Progenitor cell of endocrine pancreas (in vitro differentiated cells): Measurements from ENCODE around the gene TCF12. TPM values are rescaled to one million over a fixed set of nuclear protein-coding genes. Genes with fewer than 3 reads are reported as not detected.
"Not testable (repeated sequence)": the region's sequence is repeated elsewhere in the genome, so short reads cannot be mapped to it uniquely, and the experiment has no call there.

Source experiments
- DNase-seq: peaks from one replicate; pipeline ENCODE4 v3.0.0; 2021; ENCODE audit warnings: low spot score; ENCODE audit not compliant: unreplicated experiment
- H3K27ac Mint-ChIP-seq: 2 replicates; pipeline ENCODE4 v1.8.0; 2021; ENCODE audit warnings: mild to moderate bottlenecking, moderate library complexity, mixed read lengths
- H3K27me3 Mint-ChIP-seq: 2 replicates; pipeline ENCODE4 v1.8.0; 2021; ENCODE audit warnings: mixed read lengths
- H3K36me3 Mint-ChIP-seq: 2 replicates; pipeline ENCODE4 v1.8.0; 2022; ENCODE audit warnings: mixed read lengths; ENCODE audit not compliant: insufficient read depth
- H3K4me1 Mint-ChIP-seq: 2 replicates; pipeline ENCODE4 v1.8.0; 2021; ENCODE audit warnings: low read depth, mixed read lengths
- H3K4me3 Mint-ChIP-seq: 2 replicates; pipeline ENCODE4 v1.8.0; 2021; ENCODE audit warnings: low read depth, mild to moderate bottlenecking, moderate library complexity, mixed read lengths
- H3K9me3 Mint-ChIP-seq: 2 replicates; pipeline ENCODE4 v1.8.0; 2021; ENCODE audit warnings: low read depth, mixed read lengths
- CTCF ChIP-seq: fragments of 200-600 bp; sonication (generic); IDR thresholded peaks from one replicate; pipeline ENCODE4 v1.5.0; 2021; ENCODE audit warnings: antibody characterized with exemption, mild to moderate bottlenecking; ENCODE audit not compliant: unreplicated experiment
- total RNA-seq: library from RNA; stranded (reverse); gene quantifications from 2 replicates; pipeline ENCODE4 v1.2.1, GENCODE V29; 2021

The TCF12 gene
- total RNA-seq, 1 donor from 2014 or later, result 164 TPM

GRCh38 chr15:57150066-57150865 lies 231.8 kb downstream of the TCF12 start:
- H3K27ac Mint-ChIP-seq, result peak overlapping the region; percentile 3
- no peaks in the 10 kb centered on the region for H3K27me3 Mint-ChIP-seq
- no peak for DNase-seq
- H3K9me3 Mint-ChIP-seq, result peaks cover 11% of the 10 kb centered on the region
- peaks cover 30% of the 10 kb centered on the region for H3K36me3 Mint-ChIP-seq
- H3K4me3 Mint-ChIP-seq, result no peak overlapping the region
- peaks cover 3% of the 10 kb centered on the region for H3K4me1 Mint-ChIP-seq
- no peak for TF ChIP-seq CTCF

- not testable (repeated sequence) for H3K27ac Mint-ChIP-seq
Observed at GRCh38 chr15:57150866-57151203, 232.4 kb downstream of the TCF12 start.

GRCh38 chr15:57152133-57152532 lies 233.7 kb downstream of the TCF12 start:
- Mint-ChIP-seq H3K4me3 (no peak overlapping the region), H3K4me1 (no peaks in the 10 kb centered on the region), H3K27me3 (no peaks in the 10 kb centered on the region), H3K9me3 (peaks cover 11% of the 10 kb centered on the region), H3K27ac (no peak overlapping the region), H3K36me3 (peaks cover 30% of the 10 kb centered on the region)
- DNase-seq, result no peak
- TF ChIP-seq CTCF, result no peak

More at GRCh38 chr15:57150866-57151203, 232.4 kb downstream of the TCF12 start:
- peaks cover 11% of the 10 kb centered on the region for H3K9me3 Mint-ChIP-seq
- peaks cover 30% of the 10 kb centered on the region for H3K36me3 Mint-ChIP-seq
- not testable (repeated sequence) for H3K27me3 Mint-ChIP-seq, H3K4me1 Mint-ChIP-seq, H3K4me3 Mint-ChIP-seq, DNase-seq

GRCh38 chr15:57152666-57153539 lies 234.5 kb downstream of the TCF12 start:
- Mint-ChIP-seq H3K27me3 (no peaks in the 10 kb centered on the region), H3K4me3 (no peak overlapping the region), H3K36me3 (peaks cover 30% of the 10 kb centered on the region), H3K9me3 (peaks cover 11% of the 10 kb centered on the region), H3K4me1 (no peaks in the 10 kb centered on the region), H3K27ac (no peak overlapping the region)
- TF ChIP-seq CTCF, result no peak
- DNase-seq, result no peak

- DNase-seq, result no peak
Observed at GRCh38 chr15:57156210-57156884, 237.9 kb downstream of the TCF12 start.

More at GRCh38 chr15:57156210-57156884, 237.9 kb downstream of the TCF12 start:
- no peaks in the 10 kb centered on the region for H3K27me3 Mint-ChIP-seq
- H3K4me3 Mint-ChIP-seq, result no peak overlapping the region
- peaks cover 19% of the 10 kb centered on the region for H3K36me3 Mint-ChIP-seq
- H3K9me3 Mint-ChIP-seq, result peaks cover 11% of the 10 kb centered on the region
- H3K27ac Mint-ChIP-seq, result no peak overlapping the region
- H3K4me1 Mint-ChIP-seq, result peaks cover 6% of the 10 kb centered on the region
- TF ChIP-seq CTCF, result no peak
